ENCODE measurements around the gene C1QTNF8.

DNA sequence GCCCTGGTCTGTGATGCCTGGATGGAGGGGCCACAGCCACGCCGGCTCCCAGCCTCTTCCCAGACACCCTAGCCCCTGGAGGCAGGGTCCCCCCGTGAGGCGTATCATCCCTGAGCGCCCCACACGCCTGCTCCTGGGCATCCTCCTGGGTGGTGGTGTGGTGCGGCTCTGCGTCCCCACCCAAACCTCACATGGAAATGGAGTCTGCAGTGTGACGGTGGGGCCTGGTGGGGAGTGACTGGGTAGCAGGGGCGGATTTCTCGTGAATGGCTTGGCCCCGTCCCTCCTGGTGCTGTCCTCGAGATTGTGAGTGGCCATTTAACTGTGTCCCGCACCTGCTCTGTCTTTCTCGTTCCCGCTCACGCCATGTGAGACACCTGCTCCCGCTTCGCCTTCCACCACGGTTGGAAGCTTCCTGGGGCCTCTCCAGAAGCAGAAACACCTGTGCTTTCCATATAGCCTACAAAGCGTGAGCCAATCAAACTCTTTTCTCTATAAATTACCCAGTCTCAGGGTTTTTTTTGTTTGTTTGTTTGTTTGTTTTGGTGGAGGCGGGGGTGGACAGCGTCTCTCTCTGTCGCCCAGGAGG is 29.4 kb downstream of the C1QTNF8 start:
- TF ChIP-seq CEBPG (CRISPR knock-in tag; IDR thresholded peaks at IDR 0.05) (no peak), FOSL1 (CRISPR knock-in tag; IDR thresholded peaks at IDR 0.05; ENCODE audit: borderline replicate concordance) (no peak), DR1 (CRISPR knock-in tag; IDR thresholded peaks at IDR 0.05) (no peak), ARID2 (CRISPR knock-in tag; IDR thresholded peaks at IDR 0.05; ENCODE audit: borderline replicate concordance) (no peak), KDM6A (CRISPR knock-in tag; IDR thresholded peaks at IDR 0.05; ENCODE audit: low read depth) (no peak), E2F1 (CRISPR knock-in tag; IDR thresholded peaks at IDR 0.05) (no peak), SIN3B (IDR thresholded peaks at IDR 0.05; ENCODE audit: low read length) (no peak), SP2 (CRISPR knock-in tag; IDR thresholded peaks at IDR 0.05) (no peak), PITX1 (CRISPR knock-in tag; IDR thresholded peaks at IDR 0.05) (no peak)
- TF ChIP-seq, protein P1, sequence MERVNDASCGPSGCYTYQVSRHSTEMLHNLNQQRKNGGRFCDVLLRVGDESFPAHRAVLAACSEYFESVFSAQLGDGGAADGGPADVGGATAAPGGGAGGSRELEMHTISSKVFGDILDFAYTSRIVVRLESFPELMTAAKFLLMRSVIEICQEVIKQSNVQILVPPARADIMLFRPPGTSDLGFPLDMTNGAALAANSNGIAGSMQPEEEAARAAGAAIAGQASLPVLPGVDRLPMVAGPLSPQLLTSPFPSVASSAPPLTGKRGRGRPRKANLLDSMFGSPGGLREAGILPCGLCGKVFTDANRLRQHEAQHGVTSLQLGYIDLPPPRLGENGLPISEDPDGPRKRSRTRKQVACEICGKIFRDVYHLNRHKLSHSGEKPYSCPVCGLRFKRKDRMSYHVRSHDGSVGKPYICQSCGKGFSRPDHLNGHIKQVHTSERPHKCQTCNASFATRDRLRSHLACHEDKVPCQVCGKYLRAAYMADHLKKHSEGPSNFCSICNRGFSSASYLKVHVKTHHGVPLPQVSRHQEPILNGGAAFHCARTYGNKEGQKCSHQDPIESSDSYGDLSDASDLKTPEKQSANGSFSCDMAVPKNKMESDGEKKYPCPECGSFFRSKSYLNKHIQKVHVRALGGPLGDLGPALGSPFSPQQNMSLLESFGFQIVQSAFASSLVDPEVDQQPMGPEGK (CRISPR knock-in tag; IDR thresholded peaks at IDR 0.05) = no peak
- TF ChIP-seq, protein P2, sequence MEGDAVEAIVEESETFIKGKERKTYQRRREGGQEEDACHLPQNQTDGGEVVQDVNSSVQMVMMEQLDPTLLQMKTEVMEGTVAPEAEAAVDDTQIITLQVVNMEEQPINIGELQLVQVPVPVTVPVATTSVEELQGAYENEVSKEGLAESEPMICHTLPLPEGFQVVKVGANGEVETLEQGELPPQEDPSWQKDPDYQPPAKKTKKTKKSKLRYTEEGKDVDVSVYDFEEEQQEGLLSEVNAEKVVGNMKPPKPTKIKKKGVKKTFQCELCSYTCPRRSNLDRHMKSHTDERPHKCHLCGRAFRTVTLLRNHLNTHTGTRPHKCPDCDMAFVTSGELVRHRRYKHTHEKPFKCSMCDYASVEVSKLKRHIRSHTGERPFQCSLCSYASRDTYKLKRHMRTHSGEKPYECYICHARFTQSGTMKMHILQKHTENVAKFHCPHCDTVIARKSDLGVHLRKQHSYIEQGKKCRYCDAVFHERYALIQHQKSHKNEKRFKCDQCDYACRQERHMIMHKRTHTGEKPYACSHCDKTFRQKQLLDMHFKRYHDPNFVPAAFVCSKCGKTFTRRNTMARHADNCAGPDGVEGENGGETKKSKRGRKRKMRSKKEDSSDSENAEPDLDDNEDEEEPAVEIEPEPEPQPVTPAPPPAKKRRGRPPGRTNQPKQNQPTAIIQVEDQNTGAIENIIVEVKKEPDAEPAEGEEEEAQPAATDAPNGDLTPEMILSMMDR (CRISPR knock-in tag; IDR thresholded peaks at IDR 0.05) = no peak
- TF ChIP-seq, protein P3, sequence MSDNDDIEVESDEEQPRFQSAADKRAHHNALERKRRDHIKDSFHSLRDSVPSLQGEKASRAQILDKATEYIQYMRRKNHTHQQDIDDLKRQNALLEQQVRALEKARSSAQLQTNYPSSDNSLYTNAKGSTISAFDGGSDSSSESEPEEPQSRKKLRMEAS (IDR thresholded peaks at IDR 0.05) = no peak
